ENCODE results near the gene KDM5C. TPM values are rescaled to one million over a fixed set of nuclear protein-coding genes. Genes with fewer than 3 reads are reported as not detected.

The KDM5C gene
- total RNA-seq, 2 experiments from 2014 or later: 95.5 to 99.9 TPM

DNA sequence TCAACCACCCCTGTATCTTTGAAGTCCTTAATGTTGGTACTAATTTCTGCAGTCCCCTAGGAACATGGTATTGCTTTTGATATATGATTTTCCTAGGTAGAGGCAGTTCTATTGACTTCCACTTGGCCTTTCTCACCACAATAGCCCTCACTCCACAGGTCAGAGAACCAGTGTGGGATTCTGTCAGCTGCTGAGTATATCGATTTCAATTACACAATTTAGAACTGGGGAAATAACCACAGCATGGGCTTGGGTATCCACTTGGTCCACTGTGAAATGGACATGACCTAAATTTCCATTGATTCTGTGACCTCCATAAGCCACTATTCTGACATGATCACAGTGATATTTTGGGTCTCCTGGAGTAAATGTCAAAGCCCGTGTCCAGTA lies 68.8 kb downstream of the KDM5C start:
- Mint-ChIP-seq H3K36me3 (ENCODE audit: low read depth) (no peaks in the 10 kb centered on the region), H3K27ac (no peak overlapping the region), H3K4me1 (no peaks in the 10 kb centered on the region), H3K4me3 (no peak overlapping the region), H3K27me3 (no peaks in the 10 kb centered on the region), H3K9me3 (no peaks in the 10 kb centered on the region)
- POLR2A ChIA-PET: no interaction called here
- no peak for DNase-seq
- CTCF ChIA-PET: no interaction called here

DNA sequence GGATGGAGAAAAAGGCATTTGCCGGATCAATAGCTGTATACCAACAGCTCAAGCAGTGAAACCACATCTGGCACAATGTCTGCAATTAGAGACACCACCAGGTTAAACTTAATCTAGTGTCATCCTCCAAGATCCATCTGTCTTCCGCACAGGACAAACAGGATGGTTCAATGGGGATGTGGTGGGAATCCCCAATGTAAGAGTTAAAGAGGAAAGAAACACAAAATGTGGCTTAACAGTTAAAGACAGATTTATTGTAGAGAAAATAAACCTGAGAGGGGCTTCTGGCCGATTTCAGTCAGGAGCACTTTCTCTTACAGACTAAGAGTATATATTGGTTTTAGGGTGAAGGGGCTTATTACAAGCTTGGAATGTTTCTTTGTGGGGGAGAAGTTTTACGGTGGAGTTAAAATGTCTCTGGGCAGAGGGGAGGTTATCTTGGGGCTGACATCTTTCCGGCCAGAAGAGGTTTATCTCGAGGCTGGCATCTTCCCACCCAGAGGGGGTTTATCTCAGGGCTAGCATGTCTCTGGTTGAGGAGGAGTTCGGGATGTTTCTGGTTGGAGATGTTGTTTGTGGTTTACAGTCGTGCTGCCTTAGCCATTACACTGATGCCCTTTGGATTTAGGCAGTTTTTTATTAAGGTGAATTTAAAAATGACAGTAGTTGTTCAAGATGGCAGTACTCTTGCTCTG lies 69.3 kb downstream of the KDM5C start:
- ChIA-PET CTCF (no interaction called here), POLR2A (no interaction called here)
- no peaks in the 10 kb centered on the region for H3K9me3 Mint-ChIP-seq
- H3K27ac Mint-ChIP-seq: no peak overlapping the region
- H3K27me3 Mint-ChIP-seq: no peaks in the 10 kb centered on the region
- H3K4me3 Mint-ChIP-seq: no peak overlapping the region
- no peaks in the 10 kb centered on the region for H3K4me1 Mint-ChIP-seq
- H3K36me3 Mint-ChIP-seq (ENCODE audit: low read depth): no peaks in the 10 kb centered on the region
- no peak for DNase-seq

DNA sequence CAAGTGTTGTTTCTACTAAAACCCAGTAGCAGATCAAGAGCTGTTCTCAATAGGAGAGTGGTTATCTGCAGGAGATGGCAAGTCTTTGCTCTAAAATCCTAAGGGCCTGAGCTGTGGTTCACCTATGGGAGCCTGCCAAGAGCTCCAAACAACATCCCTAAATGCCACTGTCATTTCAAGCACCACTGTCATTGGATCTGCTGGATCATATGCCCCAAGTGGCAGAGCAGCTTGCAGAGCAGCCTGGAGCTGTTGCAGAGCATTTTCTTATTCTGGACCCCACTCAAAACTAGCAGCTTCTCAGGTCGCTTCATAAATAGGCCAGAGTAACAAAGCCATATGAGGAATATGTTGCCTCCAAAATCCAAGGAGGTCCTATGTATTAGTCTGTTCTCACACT lies 71.4 kb downstream of the KDM5C start:
- ChIA-PET POLR2A (no interaction called here), CTCF (no interaction called here)
- Mint-ChIP-seq H3K27me3 (no peaks in the 10 kb centered on the region), H3K4me1 (no peaks in the 10 kb centered on the region), H3K4me3 (no peak overlapping the region), H3K27ac (no peak overlapping the region), H3K36me3 (ENCODE audit: low read depth) (no peaks in the 10 kb centered on the region), H3K9me3 (no peaks in the 10 kb centered on the region)
- DNase-seq: no peak

Other genes with a start within 250 kb of the KDM5C start
- gene GPR173, start 176.4 kb downstream of the KDM5C start, total RNA-seq: not detected
- 10 to 100 TPM; 30.2 to 31.1 TPM for gene TSPYL2, start 142.8 kb downstream of the KDM5C start, total RNA-seq
- 1 to 10 TPM; 7.5 to 7.7 TPM for gene KANTR, start 131.1 kb downstream of the KDM5C start, total RNA-seq
- under 1 TPM; 0.20 to 0.48 TPM for gene IQSEC2, start 56.4 kb upstream of the KDM5C start, total RNA-seq
- 100 to 1,000 TPM; 130 to 132 TPM for gene SMC1A, start 197.4 kb upstream of the KDM5C start, total RNA-seq
- 1 to 10 TPM; 1.1 to 1.3 TPM for gene RIBC1, start 197.7 kb upstream of the KDM5C start, total RNA-seq
- 10 to 100 TPM; 73.2 to 74.0 TPM for gene HSD17B10, start 209.2 kb upstream of the KDM5C start, total RNA-seq

All from activated CD4-positive, alpha-beta memory T cell treated with anti-CD3 and anti-CD28 coated beads, Interleukin-2, amount 10 ng/mL, durations not matched to agents 7 days and 5 days (primary cell).